Central memory CD4-positive, alpha-beta T cell (primary cell): Measurements from ENCODE around the gene KCNJ11.
"Not testable (repeated sequence)": the region's sequence is repeated elsewhere in the genome, so short reads cannot be mapped to it uniquely, and the experiment has no call there.

Experiments
- DNase-seq: peaks from one replicate; pipeline ENCODE4 v3.0.0; 2022
- total RNA-seq, 3 experiments: gene quantifications; one replicate each; lab custom pipeline; 2026; lab: John Stamatoyannopoulos, UW

The KCNJ11 gene
- total RNA-seq, result 0.22 to 1.4 (median 0.39) reads per million in 3 experiments

DNA sequence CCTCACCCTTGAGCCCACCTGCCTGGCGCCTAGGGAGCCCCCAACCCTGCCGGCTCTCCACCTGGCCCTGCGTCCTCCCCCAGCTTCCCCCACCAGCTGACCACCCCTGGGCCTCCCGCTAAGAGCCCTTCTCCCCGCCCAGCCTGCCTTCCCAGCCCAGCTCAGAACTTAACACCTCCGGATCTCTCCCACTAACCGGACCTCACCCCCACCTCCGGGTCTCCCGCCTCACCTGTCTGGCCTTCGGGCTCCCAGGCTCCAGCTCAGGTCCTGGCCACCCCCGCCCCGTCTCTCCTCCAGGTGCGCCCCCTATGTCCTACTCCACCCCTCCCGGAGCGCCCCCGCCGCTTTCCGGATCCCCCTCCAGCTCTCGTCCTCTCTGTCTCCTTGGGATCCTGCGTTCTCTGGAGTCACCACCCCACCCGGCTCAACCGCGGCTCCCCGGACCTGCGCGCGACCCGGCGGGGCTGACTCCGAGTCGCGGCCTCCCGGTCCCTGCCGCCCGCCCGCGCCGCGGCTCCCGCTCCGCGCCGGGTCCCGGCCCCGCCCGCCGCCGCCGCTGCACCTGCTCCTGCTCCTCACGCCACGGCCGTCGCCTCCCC lies at the start of gene KCNJ11:
Gene KCNJ11, minus strand, starts transcription at position 51 of the 602 bp plus-strand sequence. CDS start 568 bp downstream, outside the sequence.
- DNase-seq, result no peak

GRCh38 chr11:17437366-17437765 lies 48.9 kb upstream of the KCNJ11 start:
- no peak for DNase-seq

GRCh38 chr11:17434108-17434507 lies 45.6 kb upstream of the KCNJ11 start:
- no peak for DNase-seq

GRCh38 chr11:17432002-17432401 lies 43.5 kb upstream of the KCNJ11 start:
- no peak for DNase-seq

GRCh38 chr11:17431139-17431538 lies 42.7 kb upstream of the KCNJ11 start:
- no peak for DNase-seq

DNA sequence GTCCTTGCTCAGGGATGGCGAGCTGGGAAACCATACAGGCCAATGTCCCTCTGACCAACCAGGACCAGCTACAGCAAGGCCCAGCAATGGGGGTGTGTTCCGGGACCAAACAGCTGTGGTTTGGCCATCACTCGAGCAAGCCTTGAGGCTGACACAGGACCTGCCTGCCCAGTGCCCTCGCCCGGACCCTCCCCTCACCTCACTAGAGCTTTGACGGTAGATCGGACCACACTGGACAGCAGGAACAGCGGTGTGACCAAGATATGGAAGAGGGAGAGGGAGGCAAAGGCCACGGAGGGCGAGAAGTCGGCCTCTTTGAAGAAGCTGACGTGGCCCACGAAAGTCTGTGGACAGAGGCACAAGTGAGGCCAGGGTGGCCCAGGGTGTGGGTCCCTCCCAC lies 42.2 kb upstream of the KCNJ11 start:
- DNase-seq, result no peak

DNA sequence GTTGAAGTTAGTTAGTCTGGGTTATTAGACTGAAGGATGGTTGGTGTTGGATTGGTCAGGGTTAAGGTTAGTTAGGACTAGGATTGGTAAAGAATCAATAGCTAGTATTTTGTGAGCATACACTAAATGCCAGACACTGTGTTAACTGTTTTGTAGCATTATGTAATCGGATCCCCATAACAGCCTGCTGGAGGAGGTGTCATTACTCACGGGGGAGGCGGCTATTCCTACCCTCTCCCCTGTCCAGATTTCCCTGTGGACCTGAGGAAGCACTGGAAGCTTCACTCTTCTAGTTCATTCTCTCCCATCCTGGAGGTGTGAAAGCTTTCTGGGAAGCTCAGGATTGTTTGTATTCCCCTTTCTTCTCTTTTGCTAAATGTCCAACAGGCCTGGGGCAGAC lies 40.5 kb upstream of the KCNJ11 start:
- no peak for DNase-seq

DNA sequence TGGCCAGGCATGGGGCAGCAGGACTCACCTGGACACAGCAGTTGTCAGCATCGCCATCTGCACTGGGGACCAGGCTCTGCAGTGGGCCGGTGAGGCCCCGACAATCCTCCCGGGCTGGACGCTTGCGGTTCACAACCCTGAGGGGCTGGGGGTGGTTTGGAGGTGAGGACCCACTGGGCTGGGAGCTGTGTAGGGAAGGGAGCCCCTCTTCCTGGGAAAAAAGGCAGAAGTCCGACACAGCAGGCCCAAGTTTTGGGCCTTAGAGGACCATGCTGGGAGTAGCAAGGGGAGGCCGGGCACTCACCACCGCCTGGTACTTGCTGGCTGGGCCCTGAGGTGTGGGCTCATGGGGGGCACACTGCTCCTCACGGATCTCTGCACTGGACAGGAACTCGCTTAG lies 39.8 kb upstream of the KCNJ11 start:
- no peak for DNase-seq

GRCh38 chr11:17426233-17426632 lies 37.8 kb upstream of the KCNJ11 start:
- not testable (repeated sequence) for DNase-seq

DNA sequence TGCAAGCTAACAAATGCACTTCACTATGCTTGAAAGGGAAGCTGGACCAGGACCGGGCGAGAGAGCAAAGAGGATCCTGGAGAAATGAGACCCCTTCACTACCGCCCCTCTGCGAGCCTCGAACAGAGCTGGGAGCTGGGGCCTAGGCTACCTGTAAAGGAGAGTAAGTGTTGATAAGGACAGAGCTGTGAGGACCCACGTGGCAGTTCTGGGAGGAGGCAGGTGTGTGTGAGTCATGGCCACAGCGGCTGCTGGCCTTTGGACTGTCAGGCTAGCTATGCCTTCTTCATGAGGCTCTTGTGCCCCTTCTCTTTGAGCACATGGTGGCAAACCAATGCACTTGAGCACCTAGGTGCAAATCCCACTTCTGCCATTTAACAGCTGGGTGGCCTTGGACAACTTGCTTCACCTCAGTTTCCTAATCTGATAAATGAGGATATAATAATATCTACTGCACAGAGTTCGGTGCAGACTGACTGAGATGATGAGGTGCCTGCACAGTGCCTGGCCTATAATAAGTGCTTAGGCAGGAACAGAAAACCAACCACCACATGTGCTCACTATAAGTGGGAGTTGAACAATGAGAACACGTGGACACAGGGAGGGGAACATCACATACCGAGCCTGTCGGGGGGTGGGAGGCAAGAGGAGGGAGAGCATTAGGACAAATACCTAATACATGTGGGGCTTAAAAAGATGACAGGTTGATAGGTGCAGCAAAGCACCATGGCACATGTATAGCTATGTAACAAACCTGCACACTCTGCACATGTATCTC lies 35.3 kb upstream of the KCNJ11 start:
- DNase-seq, result no peak

DNA sequence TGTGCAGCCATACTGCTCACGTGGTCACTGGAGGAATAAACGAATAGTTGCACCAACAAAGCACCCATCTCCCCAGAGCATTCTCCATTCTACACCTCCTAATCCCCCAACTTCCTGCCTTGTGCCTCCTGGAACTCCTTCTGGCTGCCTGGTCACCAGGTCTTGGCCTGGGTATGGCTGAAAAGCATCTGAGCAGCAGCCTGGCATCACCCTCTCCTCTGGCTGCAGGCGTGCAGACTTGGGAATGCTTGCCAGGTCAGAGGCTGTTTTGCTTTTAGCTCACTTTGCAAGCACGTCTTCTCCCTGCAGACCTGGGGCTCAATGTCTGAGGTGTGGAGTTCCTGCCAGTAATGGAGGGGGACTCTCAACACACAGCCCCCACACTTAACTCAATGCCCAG lies 33.3 kb upstream of the KCNJ11 start:
- DNase-seq, result no peak

GRCh38 chr11:17418444-17419081 lies 30.1 kb upstream of the KCNJ11 start:
- DNase-seq, result no peak

GRCh38 chr11:17416492-17416891 lies 28.0 kb upstream of the KCNJ11 start:
- no peak for DNase-seq

- DNase-seq, result no peak
These were observed 27.2 kb upstream of the KCNJ11 start for GRCh38 chr11:17415523-17416104.

DNA sequence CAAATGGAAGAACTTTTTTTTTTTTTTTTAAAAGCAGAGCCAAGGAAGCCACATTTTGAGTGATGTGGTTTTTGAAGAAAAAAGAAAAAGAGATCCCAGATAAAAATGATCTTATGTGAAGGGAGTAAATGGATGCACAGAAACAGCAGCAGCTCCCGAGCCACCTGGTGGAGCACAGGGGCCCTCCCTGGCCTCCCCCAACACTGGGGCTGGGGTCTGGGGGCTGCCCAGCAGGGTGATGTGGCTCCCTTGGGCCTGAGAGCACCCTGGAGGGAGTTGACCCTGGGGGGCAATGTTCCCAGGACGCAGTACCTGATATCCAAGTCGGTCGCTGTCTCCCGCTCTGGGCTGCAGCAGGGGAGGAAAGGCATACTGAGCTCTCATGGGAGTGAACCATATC lies 26.5 kb upstream of the KCNJ11 start:
- DNase-seq, result no peak

DNA sequence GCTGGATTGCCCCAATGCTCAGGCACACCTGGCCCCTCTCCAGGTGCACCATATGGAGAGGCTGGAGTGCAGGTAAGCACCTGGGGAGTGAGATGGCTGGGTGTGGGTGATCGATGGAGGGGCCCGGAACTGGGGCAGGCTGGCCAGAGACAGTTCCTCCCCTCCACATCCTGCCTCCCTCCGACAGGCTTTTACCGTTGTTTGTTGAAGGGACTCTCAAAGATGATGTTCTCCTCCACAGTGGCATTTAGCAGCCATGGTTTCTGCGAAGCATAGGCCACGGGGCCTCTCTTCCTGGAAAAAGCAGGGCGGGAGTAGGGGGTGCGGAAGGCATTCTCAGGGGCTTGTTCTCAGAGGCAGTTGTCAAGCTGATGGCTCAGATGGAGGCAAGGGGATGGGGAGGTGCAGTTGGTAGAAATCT lies 25.9 kb upstream of the KCNJ11 start:
- no peak for DNase-seq

GRCh38 chr11:17413414-17414316 lies 25.2 kb upstream of the KCNJ11 start:
- DNase-seq, result no peak

DNA sequence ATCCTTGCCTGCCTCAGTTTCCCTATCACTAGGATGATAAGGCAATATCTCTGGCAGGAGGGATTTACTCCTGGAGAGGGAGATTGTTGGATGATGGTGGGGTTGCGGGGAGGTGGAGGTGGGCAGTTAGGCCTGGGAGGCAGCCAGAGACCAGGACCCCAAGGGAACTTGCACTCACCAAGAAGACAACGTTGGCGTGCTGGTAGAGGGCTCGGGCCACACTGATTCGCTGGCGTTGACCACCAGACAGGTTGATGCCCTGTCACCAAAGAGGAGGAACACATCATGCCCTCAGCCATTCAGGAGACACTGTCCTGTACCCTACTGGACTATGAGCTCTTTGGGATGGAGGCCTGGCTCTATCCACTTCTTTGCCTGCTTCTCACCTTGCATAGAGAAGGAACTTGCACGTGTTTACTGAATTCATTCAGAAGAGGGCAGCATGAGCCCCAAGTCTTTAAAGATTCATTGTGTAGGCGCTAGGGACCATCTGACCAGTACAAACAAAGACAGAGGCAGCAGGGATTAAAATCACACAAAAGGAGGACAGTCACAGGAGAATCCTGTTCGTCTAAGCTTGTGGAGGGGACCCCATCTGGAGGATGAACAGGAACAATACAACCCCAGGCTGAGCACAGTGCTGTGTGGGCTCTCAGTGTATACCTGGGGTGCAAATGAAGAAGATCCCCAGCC lies 24.2 kb upstream of the KCNJ11 start:
- no peak for DNase-seq

GRCh38 chr11:17411418-17411817 lies 23.0 kb upstream of the KCNJ11 start:
- no peak for DNase-seq

DNA sequence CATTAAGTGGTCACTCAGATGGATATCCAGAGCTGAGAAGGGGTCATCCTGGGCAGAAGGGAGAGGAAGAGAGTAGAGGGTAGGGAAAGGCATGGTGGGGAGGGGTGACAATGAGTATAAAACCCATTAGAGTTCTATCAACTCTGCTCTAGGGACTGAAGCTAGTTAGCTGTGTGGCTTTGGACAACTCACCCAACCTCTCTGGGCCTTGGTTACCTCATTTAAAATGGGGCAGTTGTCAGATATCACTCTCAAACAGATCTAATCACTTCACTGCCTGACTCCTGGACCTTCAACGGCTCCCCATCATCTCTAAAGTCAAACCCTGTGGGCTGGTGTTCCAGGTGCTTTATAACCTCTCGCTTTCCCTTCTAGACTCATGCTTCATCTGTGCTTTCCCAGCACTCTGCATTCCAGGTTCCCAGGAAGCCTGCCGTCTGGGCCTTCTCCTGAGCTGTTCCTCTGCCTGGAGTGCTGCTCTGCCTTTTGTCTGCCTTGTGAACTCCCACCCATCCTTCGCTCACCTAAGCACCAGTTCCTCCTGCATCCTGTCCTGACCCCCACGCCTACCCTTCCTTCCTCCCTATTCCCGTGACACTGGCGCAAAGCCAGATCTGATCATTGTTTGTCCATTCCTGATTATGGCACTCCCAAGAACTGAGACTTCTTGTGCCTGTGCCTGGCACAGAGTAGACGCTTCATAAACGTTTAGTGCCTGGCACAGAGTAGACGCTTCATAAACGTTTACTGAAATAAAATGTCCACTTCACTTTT lies 22.3 kb upstream of the KCNJ11 start:
- no peak for DNase-seq

DNA sequence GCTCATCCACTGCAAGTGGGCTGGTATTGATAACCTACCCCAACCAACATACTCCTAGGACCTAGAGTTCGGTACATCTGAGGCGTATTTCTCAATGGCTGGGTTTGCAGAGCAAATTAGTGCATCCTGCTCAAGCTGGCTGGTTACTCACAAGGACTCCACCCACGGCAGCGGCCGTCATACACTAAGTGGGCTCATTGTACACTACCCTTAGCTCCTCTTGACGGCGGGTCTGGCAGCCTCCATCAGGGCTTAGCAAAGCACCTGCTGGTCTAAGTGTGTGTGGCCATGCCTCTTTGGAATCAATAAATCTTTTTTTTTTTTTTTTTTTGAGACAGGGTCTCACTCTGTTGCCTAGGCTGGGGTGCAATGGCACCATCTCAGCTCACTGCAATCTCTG lies 20.2 kb upstream of the KCNJ11 start:
- no peak for DNase-seq
